Measurements from ENCODE around the gene EDC4.
"Not testable (repeated sequence)": the region's sequence is repeated elsewhere in the genome, so short reads cannot be mapped to it uniquely, and the experiment has no call there.

Gene EDC4

DNA sequence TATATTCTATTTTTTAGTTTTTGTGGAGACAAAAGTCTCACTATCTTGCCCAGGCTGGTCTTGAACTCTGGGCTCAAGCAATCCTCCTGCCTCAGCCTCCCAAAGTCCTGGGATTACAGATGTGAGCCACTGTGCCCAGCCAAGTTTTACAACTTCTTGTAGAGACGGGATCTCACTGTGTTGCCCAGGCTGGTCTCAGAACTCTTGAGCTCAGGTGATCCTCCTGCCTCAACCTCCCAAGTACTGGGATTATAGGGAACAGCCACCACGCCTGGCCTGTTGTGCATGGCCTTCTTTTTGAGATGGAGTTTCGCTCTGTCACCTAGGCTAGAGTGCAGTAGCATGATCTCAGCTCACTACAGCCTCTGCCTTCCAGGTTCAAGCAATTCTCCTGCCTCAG, 19.2 kb upstream of the EDC4 start:
- DNase-seq: no peak

DNA sequence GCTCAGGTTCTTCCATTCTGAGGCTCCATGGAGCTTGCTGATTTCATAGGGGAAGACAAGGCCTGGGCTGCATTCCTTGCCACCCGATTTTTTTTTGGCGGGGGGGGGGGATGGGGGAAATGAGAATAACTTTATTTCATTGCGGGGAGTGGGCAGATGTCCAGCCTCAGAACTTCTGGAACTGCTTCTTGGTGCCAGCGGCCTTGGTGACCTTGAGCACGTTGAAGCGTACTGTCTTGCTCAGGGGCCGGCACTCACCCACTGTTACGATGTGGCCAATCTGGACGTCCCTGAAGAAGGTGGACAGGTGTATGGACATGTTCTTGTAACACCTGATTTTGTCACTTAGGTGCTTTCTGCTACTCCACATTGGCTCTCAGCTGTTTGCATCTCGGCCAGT, 17.1 kb upstream of the EDC4 start:
- no peak for DNase-seq

DNA sequence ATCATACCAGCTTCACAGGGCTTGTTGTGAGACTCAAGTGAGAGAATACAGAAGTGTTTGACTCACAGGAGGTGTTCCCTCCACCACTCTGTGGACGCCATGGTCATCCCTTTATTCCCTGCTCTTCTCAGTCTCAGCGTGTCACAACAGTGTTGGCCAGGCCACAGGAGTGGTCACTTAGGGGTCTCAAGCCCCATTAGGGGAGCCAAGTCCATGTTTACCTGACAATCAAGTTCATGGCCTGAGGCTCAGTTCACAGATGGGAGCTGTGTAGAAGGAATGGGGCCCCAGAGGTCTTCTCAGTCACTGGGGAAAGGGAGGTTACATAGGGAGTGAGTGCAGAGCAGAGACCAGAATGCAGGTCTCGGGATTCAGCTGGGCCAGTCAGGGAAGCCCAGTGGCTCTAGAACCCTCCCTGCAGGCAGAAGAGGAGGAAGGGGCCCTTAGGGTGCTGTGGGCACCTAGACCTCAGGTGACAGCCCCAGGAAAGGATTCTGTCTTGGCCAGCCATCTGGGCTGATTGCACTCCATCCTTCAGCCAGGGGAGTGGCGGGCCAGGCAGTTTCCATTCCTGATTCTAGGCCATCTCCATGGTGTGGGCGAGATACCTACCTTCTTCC, 15.8 kb upstream of the EDC4 start:
- DNase-seq: no peak

DNA sequence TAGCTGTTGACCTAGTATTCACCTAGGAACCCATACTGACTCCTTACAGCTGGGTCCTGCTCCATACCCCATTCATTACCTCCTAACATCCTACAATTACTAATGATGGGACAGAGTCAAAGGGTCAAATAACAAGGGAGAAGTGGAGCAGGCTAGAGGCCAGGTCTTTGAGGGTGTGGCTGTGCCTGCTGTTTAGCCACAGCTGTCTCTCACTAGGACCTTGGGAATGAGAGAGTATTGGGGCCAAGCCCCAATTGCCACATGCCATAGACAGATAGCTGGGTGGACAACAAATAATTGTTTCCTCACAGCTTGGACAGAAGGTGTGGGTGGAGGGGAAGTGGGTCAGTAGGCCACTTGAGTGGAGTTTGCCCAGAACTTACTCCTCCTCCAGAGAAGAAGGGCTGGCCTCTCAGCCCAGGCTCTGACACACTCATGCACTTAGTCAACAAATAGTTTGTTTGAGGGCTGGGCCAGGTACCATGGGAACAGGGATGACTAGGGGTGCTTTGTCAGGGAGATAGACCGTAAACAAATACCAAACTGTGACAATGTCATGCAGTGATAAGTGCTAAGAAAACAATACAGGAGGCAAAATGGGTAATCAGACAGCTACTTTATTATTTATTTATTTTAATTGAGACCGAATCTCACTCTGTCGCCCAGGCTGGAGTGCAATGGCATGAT, 15.2 kb upstream of the EDC4 start:
- DNase-seq: peak; percentile 55

DNA sequence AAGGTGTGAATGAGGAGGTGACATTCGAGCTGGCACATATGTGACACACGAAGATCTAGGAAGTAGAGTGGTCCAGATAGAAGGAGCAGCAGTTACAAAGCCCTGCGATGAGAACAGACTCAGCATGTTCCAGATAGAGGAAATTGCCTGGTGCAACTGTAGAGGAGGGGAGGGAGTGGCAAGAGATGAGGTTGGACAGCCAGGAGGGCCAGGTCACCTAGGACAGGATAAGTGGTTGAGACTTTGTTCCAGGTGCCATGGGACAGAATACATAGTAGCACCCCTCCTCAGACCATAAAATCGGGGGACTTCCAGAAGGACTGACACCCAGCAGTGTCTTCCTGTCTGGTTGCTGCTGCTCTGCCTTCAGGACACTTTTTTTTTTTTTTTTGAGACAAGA, 14.4 kb upstream of the EDC4 start:
- no peak for DNase-seq

DNA sequence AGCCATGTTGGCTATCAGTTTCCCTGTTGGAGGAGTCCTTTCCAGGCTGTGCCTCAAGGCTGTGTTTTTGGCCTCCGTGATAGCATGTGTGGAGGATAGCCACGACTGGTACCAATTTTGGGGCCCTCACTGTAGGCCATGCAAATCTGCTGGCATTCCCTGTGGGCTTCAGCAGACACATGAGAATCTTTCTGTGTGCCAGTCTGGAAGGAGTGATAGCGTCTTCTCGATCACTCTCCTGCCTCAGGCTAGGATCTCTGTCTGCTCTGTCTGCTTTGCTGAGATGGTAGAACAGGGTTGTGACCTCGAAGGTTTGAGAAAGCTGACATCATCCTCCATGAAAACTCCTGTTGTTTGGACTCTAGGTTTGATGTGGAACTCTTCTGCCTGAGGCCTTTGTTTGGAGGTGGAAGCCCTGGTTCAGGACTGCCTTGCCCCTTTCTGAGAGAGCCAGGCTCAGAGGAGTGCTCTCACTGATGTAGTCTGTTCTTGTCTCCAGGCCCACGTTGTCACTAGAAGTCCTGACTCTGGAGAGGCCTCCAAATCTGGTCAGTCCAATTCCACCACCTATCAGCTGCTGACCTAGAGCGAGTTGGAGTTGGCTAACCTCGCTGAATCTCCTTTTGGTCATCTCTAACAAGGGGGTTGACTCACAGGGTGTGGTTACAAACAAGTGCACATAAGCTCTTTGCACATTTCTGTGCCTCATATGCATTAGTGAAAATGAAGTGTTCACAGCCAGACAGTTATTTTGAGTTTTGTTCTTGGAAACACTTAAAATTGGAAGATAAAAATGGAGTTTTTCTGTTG, 12.1 kb upstream of the EDC4 start:
- no peak for DNase-seq

DNA sequence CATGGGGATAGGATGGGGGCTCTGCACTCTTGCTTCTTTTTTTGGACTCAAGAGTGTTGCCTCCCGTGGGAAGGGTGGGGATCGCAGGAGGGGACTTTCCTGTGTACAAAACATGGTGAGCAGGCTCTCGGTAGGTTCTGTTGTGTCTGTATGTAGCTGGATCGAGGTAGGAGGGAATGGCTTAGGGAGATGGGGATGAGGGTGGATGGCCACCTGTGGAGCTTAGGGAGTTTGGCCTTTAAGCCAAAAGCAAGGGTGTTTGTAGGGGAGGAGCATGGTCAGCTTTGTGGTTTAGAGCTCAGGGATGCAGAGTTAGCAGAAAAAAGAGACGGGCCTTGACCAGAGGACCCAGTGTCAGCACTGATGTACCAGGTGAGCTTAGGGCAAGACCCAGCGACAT, 11.0 kb upstream of the EDC4 start:
- no peak for DNase-seq

DNA sequence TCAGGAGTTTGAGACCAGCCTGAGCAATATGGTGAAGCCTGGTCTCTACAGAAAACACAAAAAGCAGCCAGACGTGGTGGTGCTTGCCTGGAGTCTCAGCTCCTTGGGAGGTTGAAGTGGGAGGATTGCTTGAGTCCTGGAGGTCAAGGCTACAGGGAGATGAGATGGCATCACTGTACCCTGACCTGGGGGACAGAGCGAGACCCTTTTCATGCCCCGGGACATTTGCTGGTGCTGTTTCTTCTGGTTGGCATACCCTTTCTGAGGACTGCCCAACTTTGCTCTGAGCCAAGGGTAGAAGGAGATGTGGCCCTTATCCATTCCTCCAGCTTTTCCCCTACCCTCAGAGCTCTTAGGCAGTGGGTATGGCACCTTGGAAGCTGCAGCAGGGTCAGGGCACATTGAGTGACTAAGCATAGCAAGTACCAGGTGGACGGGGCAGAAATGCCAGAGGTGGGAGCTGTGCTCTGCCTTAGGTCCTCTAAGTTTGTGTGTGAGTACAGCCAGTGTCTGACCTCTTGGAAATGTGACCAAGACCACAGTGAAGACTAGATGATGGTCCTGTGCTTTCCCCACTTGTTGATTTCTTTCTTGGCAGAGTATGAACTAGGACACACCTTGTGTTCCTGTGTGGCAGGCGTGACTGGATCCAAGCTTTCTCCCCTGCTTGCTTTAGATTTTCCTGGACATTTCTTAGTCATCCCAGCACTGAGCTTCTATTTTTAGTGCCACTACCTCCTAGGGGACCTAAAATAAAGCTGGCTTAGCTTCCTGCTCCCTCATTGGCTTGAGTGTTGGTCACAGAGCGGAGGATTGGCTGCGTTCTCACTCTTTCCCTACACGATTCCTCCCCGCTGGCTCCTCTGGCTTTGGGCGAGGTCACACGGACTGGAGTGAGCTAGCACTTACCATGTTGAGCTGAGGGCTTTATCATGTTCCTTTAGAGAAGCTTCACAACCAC, 9.9 kb upstream of the EDC4 start:
- no peak for DNase-seq

DNA sequence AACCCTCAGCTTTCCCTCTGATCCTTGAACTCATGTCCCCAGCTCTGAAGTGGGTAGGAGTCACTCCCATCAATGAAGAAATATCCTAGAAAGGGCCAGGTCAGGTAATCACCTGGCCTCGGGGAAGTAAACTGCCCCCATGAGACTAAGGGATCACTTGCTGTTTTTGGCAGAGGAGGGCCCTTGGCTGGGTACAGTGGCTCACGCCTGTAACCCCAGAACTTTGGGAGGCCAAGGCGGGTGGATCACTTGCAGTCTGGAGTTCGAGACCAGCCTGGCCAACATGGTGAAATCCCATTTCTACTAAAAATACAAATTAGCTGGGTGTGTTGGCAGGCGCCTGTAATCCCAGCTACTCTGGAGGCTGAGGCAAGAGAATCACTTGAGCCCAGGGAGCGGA, 8.8 kb upstream of the EDC4 start:
- DNase-seq: not testable (repeated sequence)

DNA sequence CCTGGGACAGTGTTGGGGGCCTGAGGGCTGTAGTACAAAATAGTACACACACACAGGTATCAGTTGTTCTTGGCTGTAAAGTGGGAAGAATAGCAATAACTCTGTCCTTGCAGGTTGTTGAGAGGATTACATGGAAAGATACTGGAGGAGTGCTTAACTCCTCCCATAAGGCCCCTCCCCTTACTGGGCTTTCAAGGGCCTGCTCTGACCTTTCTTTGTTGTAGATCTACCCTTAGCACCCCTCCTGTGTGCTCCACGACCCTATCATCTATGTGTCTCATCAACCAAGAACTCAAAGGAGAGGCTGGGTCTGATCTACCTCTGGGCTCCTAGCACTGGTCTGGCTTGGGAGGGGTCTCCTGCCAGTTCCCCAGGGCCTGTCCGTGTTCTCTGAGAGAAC, 8.3 kb upstream of the EDC4 start:
- DNase-seq: no peak

DNA sequence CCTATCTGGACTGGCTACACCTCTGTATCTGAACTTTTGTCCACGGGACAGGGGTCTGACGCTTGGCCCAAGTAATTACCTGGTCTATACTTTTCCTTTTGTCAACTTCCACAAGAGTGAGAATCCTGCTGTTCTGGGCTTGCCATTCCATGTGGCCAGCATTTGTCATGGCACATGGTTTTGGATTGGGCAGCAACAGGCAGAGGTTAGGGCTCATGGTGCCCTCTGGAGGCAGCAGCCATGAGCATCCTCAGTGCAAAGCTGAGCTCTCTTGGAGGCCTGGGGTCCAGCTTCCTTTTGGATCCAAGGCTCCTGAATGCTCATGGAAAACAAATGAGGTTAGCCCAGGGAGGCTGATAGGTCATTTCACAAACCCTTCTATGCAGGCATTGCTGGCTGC, 7.5 kb upstream of the EDC4 start:
- DNase-seq: no peak

DNA sequence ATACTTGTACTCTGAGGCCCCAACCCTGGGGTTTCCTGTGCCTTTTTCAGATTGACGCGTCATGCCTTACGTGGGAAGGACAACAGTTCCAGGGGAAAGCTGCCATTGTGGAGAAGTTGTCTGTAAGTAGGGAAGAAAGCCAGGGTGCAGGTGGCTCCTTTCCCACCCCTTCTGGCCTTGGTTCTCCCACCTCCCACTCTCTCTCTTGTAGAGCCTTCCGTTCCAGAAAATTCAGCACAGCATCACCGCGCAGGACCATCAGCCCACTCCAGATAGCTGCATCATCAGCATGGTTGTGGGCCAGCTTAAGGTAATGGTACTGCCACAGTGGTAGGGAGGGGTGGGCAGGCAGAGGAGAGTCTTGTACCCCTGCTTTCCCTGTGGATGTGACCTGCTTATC, 4.6 kb upstream of the EDC4 start:
- DNase-seq: no peak

DNA sequence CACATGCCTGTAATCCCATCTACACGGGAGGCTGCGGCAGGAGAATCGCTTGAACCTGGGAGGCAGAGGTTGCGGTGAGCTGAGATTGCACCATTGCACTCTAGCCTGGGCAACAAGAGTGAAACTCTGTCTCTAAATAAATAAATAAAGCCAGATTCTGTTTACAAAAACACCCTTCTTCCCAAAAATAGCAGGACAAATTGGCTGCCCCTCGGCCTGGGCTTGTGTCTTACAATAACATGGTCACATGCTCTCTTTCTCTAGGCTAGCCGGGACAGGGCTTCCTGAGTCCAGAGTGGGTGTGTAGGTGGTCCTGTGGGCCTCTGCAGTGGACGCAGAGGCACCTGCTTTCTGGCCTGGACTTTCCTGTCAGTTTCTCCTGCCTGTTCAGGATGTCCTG, 3.2 kb upstream of the EDC4 start:
- DNase-seq: no peak

DNA sequence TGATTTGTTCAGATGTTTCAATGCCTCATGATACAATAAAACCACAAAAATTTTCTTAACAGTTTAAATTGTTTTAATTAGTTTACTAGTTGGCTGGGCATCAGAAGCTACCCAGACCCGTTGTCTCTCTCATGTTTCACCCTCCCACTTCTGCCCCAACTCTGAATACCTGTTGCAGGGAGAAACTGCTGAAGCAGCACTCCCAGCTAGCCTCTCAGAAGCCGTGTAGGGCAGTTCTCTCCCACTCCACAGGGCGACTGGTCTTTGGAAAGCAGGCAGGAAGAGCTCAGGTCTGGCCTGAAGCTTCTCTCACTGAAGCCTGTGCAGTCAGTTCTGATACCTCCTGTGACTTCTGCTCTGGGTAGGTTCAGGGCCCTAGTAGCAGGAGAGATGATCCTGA, 1.6 kb upstream of the EDC4 start:
- DNase-seq: no peak

DNA sequence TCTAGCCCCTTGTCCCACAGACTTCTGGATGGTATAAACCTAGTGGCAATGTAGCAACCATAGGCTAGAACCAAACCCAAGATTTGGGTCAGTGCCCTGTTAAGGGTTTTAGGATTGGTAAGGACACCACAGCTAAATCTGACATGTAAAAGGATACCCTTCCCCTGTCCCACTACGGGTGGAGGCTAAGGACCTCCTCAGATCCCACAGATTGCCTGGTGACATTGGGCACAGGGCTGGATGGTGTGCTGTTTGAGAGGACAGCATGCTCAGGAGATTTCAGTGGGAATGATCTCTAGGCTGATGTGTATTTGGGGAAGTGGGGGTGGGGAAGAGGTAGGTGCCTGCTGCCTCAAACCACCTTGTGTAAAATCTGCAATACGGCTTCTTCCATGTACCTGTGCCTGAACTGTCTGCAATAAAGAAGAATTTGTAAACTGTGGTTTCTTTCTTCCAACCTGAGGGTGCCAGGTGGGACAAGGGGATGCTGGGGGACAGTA, 671 bp upstream of the EDC4 start:
- DNase-seq: no peak

DNA sequence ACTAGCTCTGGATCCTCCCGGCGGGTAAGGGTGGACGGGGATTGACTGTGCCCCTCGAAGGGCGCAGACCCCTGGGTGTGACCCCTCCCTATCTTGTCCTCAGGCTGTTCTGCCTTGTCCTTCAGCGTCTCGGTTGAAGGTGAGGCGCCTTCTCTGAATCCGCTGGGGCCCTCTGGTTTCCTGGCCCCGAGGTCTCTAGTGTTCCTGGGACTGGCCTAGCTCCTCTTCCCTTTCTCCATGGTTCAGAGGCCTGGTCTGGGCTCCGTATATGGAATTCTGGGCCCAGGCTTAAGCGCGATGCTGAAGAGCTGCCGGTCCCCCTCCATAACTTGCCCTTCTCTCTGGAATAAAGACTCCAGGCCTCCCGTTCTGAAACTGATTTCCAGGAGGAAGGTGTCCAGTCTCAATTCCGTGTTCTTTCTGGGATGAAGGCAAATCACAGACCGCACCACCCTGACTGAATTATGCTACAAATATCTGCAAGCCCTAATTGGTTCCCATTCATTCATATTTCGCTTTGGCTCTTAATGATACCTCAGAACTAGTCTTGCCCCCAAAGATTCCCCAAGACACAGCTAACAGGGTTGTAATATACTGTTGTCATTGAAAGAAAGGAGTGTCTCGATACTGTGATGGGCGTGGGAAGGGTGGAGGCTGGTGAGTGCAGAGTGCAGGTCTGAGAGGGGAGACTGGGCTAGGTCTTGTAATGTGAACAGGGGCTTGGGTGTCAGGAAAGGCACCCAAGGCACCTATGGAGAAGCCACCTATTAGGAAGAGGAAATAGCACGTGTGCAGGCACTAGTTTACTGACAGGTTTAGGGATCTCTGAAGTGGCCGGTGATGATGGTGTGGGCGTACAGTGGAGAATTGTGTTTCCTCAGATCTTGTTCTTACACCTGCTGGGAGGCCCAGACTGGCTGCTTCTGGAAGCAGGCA, 851 bp downstream of the EDC4 start:
- no peak for DNase-seq

DNA sequence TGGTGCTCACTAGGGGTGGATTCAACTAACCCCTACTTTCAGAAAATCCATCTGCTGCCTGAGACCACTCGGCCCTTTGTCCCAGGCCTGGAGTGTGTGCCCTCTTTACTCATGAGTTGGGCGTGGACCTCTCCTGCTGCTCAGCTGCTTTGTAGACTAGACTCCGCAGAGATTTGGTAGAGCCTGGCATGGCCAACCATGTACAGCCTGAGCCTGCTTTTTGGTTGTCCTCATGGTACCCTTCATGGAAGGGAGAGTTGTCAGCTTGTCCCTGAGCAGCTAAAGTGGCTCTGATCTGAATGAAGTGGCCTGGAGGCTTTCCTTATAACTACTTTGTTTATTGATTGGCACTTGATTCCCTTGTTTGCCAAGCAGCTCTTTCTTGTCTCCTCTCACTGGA, 1.5 kb downstream of the EDC4 start:
- DNase-seq: no peak

DNA sequence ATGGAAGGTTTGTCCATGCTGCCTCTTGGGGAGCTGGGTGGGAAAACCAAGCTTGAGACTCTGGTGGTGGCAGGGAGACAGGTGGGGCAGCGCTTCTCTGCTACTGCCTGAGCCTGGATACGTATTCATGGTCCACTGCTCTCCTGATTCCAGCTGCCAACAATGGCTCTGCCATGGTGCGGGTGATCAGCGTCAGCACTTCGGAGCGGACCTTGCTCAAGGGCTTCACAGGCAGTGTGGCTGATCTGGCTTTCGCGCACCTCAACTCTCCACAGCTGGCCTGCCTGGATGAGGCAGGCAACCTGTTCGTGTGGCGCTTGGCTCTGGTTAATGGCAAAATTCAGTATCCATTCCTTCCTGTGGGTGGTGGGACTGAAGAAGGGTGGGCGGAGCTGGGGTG, 4.2 kb downstream of the EDC4 start:
- no peak for DNase-seq

DNA sequence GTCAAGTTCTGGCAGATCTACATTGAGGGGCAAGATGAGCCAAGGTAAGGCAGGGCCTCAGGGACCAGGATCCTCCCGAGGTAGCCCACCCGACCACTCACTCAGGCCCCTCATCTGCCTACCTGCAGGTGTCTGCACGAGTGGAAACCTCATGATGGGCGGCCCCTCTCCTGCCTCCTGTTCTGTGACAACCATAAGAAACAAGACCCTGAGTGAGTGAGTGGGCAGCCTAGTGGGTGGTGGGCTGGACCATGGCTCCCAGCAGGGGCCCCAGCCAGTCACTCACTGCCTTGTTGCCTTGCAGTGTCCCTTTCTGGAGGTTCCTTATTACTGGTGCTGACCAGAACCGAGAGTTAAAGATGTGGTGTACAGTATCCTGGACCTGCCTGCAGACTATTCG, 5.4 kb downstream of the EDC4 start:
- DNase-seq: no peak

DNA sequence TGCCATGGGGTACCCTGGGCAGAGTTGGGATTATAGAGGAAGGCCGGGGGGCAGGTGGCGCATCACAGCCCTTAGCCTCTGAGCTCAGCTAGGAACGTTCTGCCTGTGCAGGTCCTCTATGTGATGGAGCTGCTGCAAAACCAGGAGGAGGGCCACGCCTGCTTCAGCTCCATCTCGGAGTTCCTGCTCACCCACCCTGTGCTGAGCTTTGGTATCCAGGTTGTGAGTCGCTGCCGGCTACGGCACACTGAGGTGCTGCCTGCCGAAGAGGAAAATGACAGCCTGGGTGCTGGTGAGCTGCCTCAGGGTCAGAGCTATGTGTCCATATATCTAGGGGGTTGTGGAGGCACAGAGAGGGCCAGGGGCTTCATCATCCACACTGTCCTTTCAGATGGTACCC, 6.0 kb downstream of the EDC4 start:
- no peak for DNase-seq

DNA sequence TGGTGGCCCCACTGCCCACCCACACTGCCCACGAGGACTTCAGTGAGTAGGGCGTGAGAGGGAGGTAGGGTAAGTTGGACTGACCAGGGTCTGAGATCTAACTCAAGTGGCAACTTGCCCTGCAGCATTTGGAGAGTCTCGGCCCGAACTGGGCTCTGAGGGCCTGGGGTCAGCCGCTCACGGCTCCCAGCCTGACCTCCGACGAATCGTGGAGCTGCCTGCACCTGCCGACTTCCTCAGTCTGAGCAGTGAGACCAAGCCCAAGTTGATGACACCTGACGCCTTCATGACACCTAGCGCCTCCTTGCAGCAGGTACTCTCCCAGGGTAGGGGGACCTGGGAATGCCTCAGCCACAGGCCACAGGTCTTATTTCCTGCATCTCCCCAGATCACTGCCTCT, 6.6 kb downstream of the EDC4 start:
- DNase-seq: no peak

DNA sequence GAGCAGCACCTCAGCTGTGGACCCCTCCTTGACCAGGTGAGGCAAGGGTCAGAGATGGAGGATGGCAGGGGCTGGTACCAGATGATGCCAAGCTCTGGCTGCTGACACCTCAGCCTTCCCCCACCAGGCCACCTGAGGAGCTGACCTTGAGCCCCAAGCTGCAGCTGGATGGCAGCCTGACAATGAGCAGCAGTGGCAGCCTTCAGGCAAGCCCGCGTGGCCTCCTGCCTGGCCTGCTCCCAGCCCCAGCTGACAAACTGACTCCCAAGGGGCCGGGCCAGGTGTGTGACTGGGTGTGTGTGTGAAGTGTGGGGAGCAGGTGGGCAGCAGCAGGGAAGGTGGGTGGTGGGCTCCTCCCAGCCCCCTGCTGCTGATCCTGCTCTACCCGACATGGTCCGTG, 7.1 kb downstream of the EDC4 start:
- DNase-seq: no peak

All from CD4-positive, alpha-beta T cell treated with Interleukin-15 for 1 hour (primary cell).